Activated naive CD4-positive, alpha-beta T cell (primary cell): Measurements from ENCODE around the gene B3GALT4.

Source experiments
- DNase-seq, 4 experiments: peaks; one replicate each; lab custom pipeline; 2025; lab: John Stamatoyannopoulos, UW

The B3GALT4 gene

GRCh38 chr6:33315793-33316602 lies 39.1 kb downstream of the B3GALT4 start:
- no peak for DNase-seq

- no peak for DNase-seq
Observed at GRCh38 chr6:33316603-33317418, 39.9 kb downstream of the B3GALT4 start.

- DNase-seq = peak in 3 of 4 experiments; percentile 74 to 79 (median 76)
Observed at GRCh38 chr6:33317419-33317668, 40.4 kb downstream of the B3GALT4 start.

- peak; percentile 81 to 92 (median 87) for DNase-seq
Observed at GRCh38 chr6:33317669-33318425, 40.9 kb downstream of the B3GALT4 start, which contains the start of gene ZBTB22. ZBTB22 (minus strand) TSS chr6:33317744; CDS start chr6:33316916, 828 bp downstream.

- DNase-seq = no peak
Observed at GRCh38 chr6:33318426-33319073, 41.6 kb downstream of the B3GALT4 start.

- DNase-seq = no peak
Observed at GRCh38 chr6:33319939-33320314, 43.0 kb downstream of the B3GALT4 start.

- DNase-seq = no peak
Observed at GRCh38 chr6:33320315-33321181, 43.6 kb downstream of the B3GALT4 start.

- DNase-seq = no peak
Observed at GRCh38 chr6:33321227-33321626, 44.3 kb downstream of the B3GALT4 start.

- no peak for DNase-seq
Observed at GRCh38 chr6:33323623-33323948, 46.7 kb downstream of the B3GALT4 start.

GRCh38 chr6:33324125-33324524 lies 47.2 kb downstream of the B3GALT4 start:
- DNase-seq = no peak
